Sciatic nerve (tissue), 2 donors: ENCODE measurements around the gene SNX25. TPM values are rescaled to one million over a fixed set of nuclear protein-coding genes. Genes with fewer than 3 reads are reported as not detected.
"Not testable (repeated sequence)": the region's sequence is repeated elsewhere in the genome, so short reads cannot be mapped to it uniquely, and the experiment has no call there.

Experiments
- ATAC-seq: fragments of 200-7000 bp; cut with Tn5 transposase; one replicate; pipeline ENCODE4 v1.9.1; 2020; ENCODE audit warnings: mild to moderate bottlenecking, moderate library complexity
- DNase-seq: peaks from one replicate; pipeline ENCODE4 v3.0.0-alpha.2; 2020; ENCODE audit warnings: low spot score
- intact Hi-C: fragments of 100-400 bp; cut with DNase I; formaldehyde crosslinking; loops from one replicate; pipeline ENCODE4 v1.14.2; 2022
- total RNA-seq: library from RNA; stranded (reverse); fragmentation: NEBNext Ultra II Directional; extraction: Animal tissue kit (Norgen Biotek cat#: 25700); gene quantifications from one replicate; pipeline ENCODE4 v1.2.1, GENCODE V29; 2021
- donor health status: DM: no; HTN: no; CAD: no.
- donor health status: DM: no; HTN: no; CAD: no.

The SNX25 gene
- 33.6 TPM for total RNA-seq

GRCh38 chr4:185209031-185209851 lies at the start of gene SNX25:
SNX25 (plus strand) TSS chr4:185209598; CDS start chr4:185209827, 229 bp downstream.
- DNase-seq = peak; percentile 90
- intact Hi-C loops = no loop called here
- peak; percentile 95 for ATAC-seq

GRCh38 chr4:185165605-185166063 lies 43.8 kb upstream of the SNX25 start:
- DNase-seq (no peak), ATAC-seq (peak; percentile 26)
- intact Hi-C loops = no loop called here

- intact Hi-C loops = no loop called here
- ATAC-seq = no peak
- no peak for DNase-seq
Observed at GRCh38 chr4:185167234-185167633, 42.2 kb upstream of the SNX25 start.

- intact Hi-C loops = no loop called here
- DNase-seq (no peak), ATAC-seq (no peak)
Observed at GRCh38 chr4:185171373-185172071, 37.9 kb upstream of the SNX25 start.

GRCh38 chr4:185179488-185179887 lies 29.9 kb upstream of the SNX25 start:
- ATAC-seq (no peak), DNase-seq (no peak)
- intact Hi-C loops = no loop called here

- ATAC-seq (no peak), DNase-seq (no peak)
- intact Hi-C loops = no loop called here
Observed at GRCh38 chr4:185182239-185182638, 27.2 kb upstream of the SNX25 start.

GRCh38 chr4:185183622-185184281 lies 25.6 kb upstream of the SNX25 start:
- intact Hi-C loops = no loop called here
- DNase-seq (peak; percentile 87), ATAC-seq (peak; percentile 81)

GRCh38 chr4:185186769-185187168 lies 22.6 kb upstream of the SNX25 start:
- ATAC-seq (no peak), DNase-seq (no peak)
- intact Hi-C loops = no loop called here

- intact Hi-C loops = no loop called here
- ATAC-seq (no peak), DNase-seq (no peak)
Observed at GRCh38 chr4:185189606-185190305, 19.6 kb upstream of the SNX25 start.

- ATAC-seq = no peak
- intact Hi-C loops = no loop called here
- DNase-seq = no peak
Observed at GRCh38 chr4:185190306-185190856, 19.0 kb upstream of the SNX25 start.

GRCh38 chr4:185192059-185192458 lies 17.3 kb upstream of the SNX25 start:
- DNase-seq = no peak
- intact Hi-C loops = no loop called here
- no peak for ATAC-seq

- ATAC-seq = no peak
- DNase-seq = no peak
- intact Hi-C loops = no loop called here
Observed at GRCh38 chr4:185194924-185195888, 14.2 kb upstream of the SNX25 start.

GRCh38 chr4:185196437-185196836 lies 13.0 kb upstream of the SNX25 start:
- ATAC-seq (no peak), DNase-seq (no peak)
- intact Hi-C loops = no loop called here

- ATAC-seq, intact Hi-C loops, DNase-seq: not testable (repeated sequence)
Observed at GRCh38 chr4:185198189-185198588, 11.2 kb upstream of the SNX25 start.

- DNase-seq = no peak
- intact Hi-C loops = no loop called here
Observed at GRCh38 chr4:185201977-185202962, 7.1 kb upstream of the SNX25 start.

GRCh38 chr4:185202984-185203485 lies 6.4 kb upstream of the SNX25 start:
- intact Hi-C loops = no loop called here
- ATAC-seq = peak; percentile 4
- no peak for DNase-seq

More at GRCh38 chr4:185201977-185202962, 7.1 kb upstream of the SNX25 start:
- no peak for ATAC-seq
